ACHN (cell line): ENCODE data around the gene CDC25C.

Source experiments
- DNase-seq: peaks from one replicate; pipeline ENCODE4 v3.0.0-alpha.2; 2015
- in situ Hi-C: cut with HindIII; loops from 2 replicates; pipeline ENCODE4 v1.10.0; 2017; ENCODE audit warnings: low sequenced_read_pairs, low pct_ligation_motif_present, low pct_unique_long_range_greater_than_20kb

The CDC25C gene

DNA sequence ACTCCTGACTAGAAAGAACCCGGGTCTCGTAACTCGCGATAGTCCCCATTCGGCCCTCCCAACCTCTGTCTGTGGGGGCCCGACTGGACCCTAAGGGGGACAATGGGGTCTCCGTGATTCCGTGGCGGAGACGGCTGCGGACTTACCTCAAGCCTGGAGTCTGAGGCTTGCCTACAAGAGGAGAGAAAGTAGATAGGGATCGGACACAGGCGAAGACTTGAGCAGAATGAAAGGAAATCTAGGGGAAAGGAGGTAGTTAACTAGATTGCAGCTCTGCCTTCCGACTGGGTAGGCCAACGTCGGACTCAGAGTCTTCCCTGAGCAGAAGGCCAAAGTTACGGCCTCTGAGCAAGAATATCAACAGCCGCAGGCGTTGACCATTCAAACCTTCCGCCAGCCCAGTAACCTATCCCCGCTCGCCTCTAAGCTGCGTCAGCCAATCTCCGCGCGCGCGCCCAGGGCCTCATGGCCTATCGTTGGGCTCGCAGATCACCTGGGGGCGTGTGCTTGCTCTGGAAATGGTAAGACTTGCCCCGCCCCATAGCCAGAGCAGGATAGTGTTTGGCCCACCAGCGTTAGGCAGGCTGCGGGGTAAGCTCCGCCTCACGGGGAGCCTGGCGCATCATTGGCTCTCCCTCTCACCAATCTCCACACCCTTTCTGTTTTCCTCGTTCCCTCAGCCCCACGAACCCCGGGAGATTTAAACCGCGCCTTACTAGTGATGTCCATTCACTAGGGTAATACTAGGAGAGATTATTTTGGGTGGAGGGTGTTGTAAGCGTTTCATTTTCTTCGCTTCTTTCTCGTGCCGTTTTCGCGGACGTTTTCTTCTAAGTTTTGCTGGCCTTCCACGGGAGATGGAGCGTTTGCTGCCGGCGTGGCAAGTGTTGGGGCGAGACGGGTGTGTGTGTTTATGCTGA, at the start of gene CDC25C:
TSS of gene CDC25C (minus strand) at position 356 of the 920 bp plus-strand sequence. CDS start 624 bp downstream, outside the sequence.
- in situ Hi-C loops, result no loop called here

GRCh38 chr5:138372653-138373052, 41.0 kb upstream of the CDC25C start:
- in situ Hi-C loops, result no loop called here
- no peak for DNase-seq

More for the DNA sequence above, at the start of gene CDC25C:
- DNase-seq, result peak; percentile 98

- in situ Hi-C loops, result no loop called here
- no peak for DNase-seq
Measured at GRCh38 chr5:138372225-138372624, 40.6 kb upstream of the CDC25C start.

- in situ Hi-C loops, result no loop called here
- no peak for DNase-seq
Measured at GRCh38 chr5:138371454-138371853, 39.9 kb upstream of the CDC25C start.

DNA sequence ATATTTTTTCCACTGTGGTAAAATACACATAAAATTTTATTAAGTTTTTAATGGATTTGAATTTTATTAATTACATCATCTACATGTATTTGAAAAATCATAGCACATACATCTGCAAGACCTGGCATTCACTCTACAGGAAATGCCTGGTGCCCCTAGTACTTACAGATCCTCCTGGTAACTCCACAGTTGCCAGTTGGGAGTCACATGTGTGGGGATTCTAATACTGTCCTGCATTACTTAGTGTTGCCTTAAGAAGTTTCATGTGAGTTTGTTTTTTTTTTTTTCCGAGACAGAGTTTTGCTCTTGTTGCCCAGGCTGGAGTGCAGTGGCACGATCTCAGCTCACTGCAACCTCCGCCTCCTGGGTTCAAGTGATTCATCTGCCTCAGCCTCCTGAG, 38.9 kb upstream of the CDC25C start:
- in situ Hi-C loops, result no loop called here

DNA sequence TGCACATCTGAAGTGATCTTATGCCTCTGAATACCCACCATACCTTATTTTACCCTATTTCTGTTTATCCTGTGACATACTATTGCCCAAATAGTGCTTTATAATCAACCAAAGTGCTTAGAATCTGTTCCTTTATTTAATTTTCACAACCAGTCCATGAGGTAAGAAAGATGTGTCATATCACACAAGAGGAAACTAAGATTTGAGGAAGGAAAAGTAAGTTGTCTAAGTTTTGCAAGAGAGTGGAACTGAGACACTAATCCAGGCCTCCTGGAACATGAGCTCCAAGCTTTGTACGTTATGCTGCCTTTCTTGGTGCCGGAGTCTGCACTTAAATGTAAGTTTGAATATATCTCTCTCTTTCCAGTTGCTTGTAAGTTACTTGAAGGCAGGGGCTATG, 38.1 kb upstream of the CDC25C start:
- no peak for DNase-seq
- in situ Hi-C loops, result no loop called here

More for the DNA sequence above, 38.9 kb upstream of the CDC25C start:
- no peak for DNase-seq

GRCh38 chr5:138369261-138369660, 37.7 kb upstream of the CDC25C start:
- no peak for DNase-seq
- in situ Hi-C loops, result no loop called here

GRCh38 chr5:138366632-138367382, 35.2 kb upstream of the CDC25C start:
- no peak for DNase-seq
- in situ Hi-C loops, result no loop called here

- in situ Hi-C loops, result no loop called here
- no peak for DNase-seq
Measured at GRCh38 chr5:138364576-138364975, 33.0 kb upstream of the CDC25C start.

DNA sequence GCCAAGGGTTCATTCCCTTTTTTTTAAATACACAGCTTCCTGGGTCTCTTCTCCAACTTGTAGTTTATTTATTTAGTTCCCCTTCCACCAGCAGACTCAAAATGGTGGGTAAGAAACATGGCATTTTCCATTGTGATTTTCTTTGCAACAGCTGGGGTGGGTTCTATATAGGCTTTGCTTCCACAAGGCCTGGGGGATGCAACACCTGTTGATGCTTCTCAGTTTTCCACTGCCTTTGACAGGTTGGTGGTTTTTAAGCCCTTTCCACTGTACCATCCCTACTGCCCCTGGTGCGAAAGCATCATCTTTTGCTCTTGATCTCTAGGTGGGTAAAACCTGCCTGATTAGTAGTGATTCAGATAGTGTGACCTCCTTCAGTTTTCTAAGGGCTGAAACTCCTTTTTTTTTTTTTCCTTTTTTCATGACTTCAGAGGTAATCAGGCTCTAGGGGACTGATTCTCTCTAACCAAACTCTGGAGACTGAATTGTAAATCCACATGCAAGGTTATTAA, 29.4 kb upstream of the CDC25C start:
- no peak for DNase-seq
- in situ Hi-C loops, result no loop called here

- in situ Hi-C loops, result no loop called here
- DNase-seq, result no peak
Measured at GRCh38 chr5:138359621-138360020, 28.0 kb upstream of the CDC25C start.

DNA sequence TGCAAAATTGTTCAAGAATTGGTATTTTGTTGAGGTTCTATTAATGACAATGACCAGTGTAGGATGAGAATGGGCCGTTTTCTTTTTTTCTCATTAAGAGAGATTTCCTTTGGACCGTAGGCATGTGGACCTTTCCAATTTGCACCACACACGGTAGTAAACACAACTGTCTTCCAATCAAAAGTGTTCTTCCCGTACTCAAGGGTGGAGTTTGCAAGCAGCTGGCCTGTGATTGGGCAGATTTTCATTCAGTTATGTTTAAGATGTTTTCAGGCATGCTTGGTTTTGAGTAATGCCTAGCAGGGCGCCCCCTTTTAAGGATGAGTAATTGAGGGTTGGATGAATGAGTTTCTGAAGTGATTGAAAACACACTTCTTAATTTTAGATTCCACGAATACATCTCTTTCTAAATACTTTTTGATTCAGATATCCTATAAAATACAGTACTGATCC, 23.3 kb upstream of the CDC25C start:
- in situ Hi-C loops, result no loop called here
- peak; percentile 86 for DNase-seq

DNA sequence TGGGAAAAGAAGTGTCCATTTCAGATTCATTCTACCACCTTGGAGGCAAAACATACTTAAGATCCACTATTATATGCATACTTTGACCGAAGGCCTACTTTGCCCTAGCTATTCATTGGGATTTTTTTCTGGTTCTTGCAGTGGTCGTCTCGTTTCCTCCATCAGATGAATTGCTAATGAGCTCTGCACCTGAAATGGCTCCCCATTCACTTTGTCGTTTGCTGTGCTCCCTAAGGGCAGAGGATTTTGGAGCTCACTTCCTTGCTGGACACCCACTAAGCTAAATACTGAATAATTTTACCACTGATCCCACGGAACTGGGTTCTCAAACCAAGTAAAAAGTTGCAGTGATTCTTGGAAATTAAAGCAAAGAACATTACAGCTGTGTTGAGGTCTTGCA, 22.8 kb upstream of the CDC25C start:
- no peak for DNase-seq

DNA sequence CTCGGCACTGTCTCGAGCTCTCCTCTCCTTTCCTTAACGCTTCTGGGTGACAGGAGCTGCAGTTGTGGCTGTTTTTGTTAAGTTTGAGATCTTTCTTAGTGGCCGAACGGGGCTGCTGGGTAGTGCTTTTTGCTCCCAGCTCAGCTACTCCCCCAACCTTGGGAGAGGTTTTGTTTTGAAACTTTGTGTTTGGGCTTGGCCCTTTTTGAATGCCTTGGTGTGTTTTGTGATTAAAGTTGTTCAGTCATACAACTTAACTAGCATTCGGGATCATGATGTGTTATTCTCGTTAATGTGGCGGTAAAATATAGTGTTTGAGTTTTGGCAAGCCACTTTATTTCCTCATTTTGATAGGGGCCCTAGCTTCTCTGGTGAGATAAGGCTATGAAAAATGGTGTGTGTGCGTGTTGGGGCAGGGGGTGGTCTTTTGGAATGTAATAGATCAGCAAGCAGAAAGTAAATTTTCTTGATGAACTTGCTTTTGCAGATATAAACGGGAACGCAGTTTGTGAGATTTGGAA, 22.0 kb upstream of the CDC25C start:
- in situ Hi-C loops, result no loop called here
- no peak for DNase-seq

More for the DNA sequence above, 22.8 kb upstream of the CDC25C start:
- in situ Hi-C loops, result no loop called here

DNA sequence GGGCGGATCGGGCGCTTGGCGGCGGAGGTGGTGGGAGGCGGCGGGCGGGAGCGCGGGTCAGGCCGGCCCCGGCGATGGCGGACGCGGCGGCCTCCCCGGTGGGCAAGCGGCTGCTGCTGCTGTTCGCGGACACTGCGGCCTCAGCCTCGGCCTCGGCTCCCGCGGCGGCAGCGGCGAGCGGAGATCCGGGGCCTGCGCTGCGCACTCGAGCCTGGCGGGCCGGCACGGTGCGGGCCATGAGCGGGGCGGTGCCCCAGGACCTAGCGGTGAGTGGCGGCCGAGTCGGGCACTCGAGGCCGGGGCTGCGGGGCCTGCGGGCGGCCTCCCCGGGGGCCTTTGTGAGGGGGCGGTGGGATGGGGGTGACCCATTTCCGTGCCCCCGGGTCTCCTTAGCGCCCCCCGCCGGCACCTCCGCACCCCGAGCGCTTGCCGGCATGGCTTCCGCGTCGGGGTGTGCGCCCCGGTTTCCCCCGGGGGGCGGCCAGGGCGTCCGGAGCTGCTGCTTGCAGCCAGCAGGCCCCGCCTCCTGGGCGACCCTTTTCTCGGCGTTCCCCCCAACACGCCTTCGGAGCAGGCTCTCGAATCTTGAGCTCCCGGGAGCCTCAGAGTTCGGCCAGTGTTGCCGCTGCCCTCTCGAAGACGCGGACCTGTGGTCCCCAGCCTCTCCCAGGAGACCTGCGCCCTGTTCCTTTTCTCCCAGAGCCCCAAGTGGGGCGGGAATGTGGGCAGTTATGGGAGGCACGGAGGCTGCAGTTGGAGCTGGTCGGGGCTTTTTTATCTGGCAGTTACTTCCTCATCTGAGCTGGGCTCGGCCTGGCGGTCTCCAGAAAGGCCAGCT, 21.3 kb upstream of the CDC25C start:
- in situ Hi-C loops, result no loop called here
- DNase-seq, result peak; percentile 56

DNA sequence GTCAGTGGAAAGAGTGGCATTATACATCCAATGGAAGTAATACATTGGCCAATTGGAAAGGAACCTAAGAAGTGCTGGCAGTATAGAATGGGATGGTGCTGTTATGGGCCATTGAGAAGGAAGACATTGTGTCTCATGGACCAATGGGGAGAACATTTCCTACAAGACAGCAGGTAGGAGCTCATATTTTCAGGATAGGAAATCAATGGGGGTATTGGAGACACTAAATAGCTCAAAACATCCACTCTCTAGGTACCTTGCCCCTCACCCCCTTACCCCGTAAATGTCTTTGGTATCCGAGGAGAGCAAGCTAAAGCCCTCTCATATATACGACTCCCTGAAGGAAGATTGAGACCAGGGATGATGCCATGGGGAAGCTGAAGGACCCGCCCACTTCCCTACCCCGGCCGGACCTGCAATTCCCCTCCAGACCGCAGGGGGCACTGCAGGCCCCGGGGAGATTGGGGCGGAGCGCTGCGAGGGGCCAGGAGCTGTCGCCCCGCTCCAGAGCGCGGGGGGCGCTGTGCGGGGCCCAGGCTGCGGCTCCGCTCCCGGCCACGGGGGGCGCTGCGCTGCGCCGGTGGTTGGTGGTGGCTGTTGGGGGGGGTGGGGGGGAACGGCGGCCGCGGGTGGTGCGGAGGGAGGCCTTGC, 20.6 kb upstream of the CDC25C start, which contains the start of gene KDM3B:
TSS of gene KDM3B (plus strand) at position 615 of the 651 bp plus-strand sequence. CDS start 111 bp downstream, outside the sequence.
- DNase-seq, result peak; percentile 87
- in situ Hi-C loops, result no loop called here

GRCh38 chr5:138351517-138351916, 19.9 kb upstream of the CDC25C start:
- DNase-seq, result no peak
- in situ Hi-C loops, result no loop called here

DNA sequence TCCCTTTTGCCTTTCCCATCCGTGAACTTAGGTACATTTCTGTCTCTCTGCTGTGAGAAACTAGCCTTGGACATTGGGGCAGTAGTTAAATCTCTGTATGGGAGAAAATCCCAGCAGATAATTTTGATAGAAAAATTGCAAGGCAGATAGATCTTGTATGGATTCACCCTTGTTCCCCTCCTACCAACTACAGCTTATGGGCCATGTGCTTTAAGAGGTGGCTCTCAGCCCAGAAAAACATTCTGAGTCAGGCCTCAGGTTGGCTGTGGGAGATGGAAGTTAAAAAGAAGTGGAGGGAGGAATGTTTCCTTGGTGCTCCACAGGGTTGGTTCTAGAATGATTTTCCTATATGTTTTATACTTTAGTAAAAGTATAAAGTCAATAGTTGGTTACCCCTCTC, 19.5 kb upstream of the CDC25C start:
- no peak for DNase-seq
- in situ Hi-C loops, result no loop called here
